Psoas muscle (tissue), 8 donors: ENCODE data around the gene KLC4. TPM values are rescaled to one million over a fixed set of nuclear protein-coding genes. Genes with fewer than 3 reads are reported as not detected.

Experiments used
- ATAC-seq, 4 donors: fragments of 200-7000 bp; cut with Tn5 transposase; one replicate each; pipeline ENCODE4 v1.9.1; 2020; ENCODE audit warnings: moderate library complexity in 3 of 4, mild to moderate bottlenecking in 2 of 4
- DNase-seq, 2 donors: peaks; one replicate each; pipeline ENCODE4 v3.0.0-alpha.2; 2020
- H3K27ac ChIP-seq: fragments of 200-600 bp; one replicate; pipeline ENCODE4 v1.8.0; 2022
- H3K27me3 ChIP-seq, 3 donors: fragments of 200-600 bp in 1 of 3; one replicate each; pipeline versions ENCODE4 v1.6.1 to v1.8.0; 2013 to 2022; ENCODE audit warnings: low read length in 2 of 3, mild to moderate bottlenecking in 2 of 3, moderate library complexity in 1 of 3; ENCODE audit not compliant: insufficient read depth in 3 of 3
- H3K36me3 ChIP-seq, 2 donors: fragments of 200-600 bp in 1 of 2; one replicate each; pipeline versions ENCODE4 v1.6.1 to v1.8.0; 2013 to 2022; ENCODE audit warnings: low read depth in 1 of 2, mild to moderate bottlenecking in 1 of 2, moderate library complexity in 1 of 2; ENCODE audit not compliant: insufficient read depth in 1 of 2
- H3K4me1 ChIP-seq: fragments of 200-600 bp; one replicate; pipeline ENCODE4 v1.8.0; 2022
- H3K4me3 ChIP-seq: fragments of 200-600 bp; one replicate; pipeline ENCODE4 v1.8.0; 2022; ENCODE audit warnings: mild to moderate bottlenecking
- H3K9me3 ChIP-seq: fragments of 200-600 bp; one replicate; pipeline ENCODE4 v1.8.0; 2022
- CTCF ChIP-seq: fragments of 200-600 bp; IDR thresholded peaks from one replicate; pipeline ENCODE4 v1.8.0; 2022; ENCODE audit warnings: antibody characterized with exemption
- WGBS, 3 donors: extraction: QIAGEN DNeasy Blood & Tissue Kit; methylation state at CpG; one replicate each; pipeline versions ENCODE4 v1.1.6 to v1.1.7; 2013; 5-methylcytosine and 5-hydroxymethylcytosine counted together
- intact Hi-C, 2 donors: fragments of 100-400 bp; cut with DNase I; formaldehyde crosslinking; loops; one replicate each; pipeline versions ENCODE4 v1.11.0 to v1.14.2; 2022
- long read RNA-seq, 2 donors: library from polyadenylated mRNA; unstranded; transcript quantifications; one replicate each; pipeline ENCODE4 v2.0.0, GENCODE V29; 2021
- polyA plus RNA-seq, 3 donors: library from polyadenylated mRNA; stranded (reverse); fragments of 200-250 nt; gene quantifications; one replicate each; pipeline ENCODE4 v1.2.3, GENCODE V29; 2013
- total RNA-seq, 4 donors: library from RNA; stranded (reverse); fragmentation: NEBNext Ultra II Directional in 2 of 4; extraction: Animal tissue kit (Norgen Biotek cat#: 25700) in 2 of 4; gene quantifications; one replicate each; pipeline versions ENCODE4 v1.2.1 to v1.2.4, GENCODE V29; 2021 to 2023
- donor health status: healthy with polysubstance abuse.
- donor health status: DM: no; HTN: no; CAD: no; lungs with moderate emphysema.
- donor health status: Bipolar disorder and iron deficiency.
- donor health status: healthy.
- donor health status: DM: yes; HTN: yes; CAD: no.
- donor health status: DM: no; HTN: no; CAD: no.
- donor health status: DM: no; HTN: no; CAD: no.
- donor health status: DM: yes; HTN: yes; CAD: no.

The KLC4 gene
- total RNA-seq = 10 to 100 TPM; 13.0 to 20.9 (median 15.0) TPM
- 10 to 100 TPM; 12.2 to 17.2 (median 13.2) TPM for polyA plus RNA-seq
- long read RNA-seq, donor 1, transcript KLC4-202 (16 exons, 2,404 nt) = major isoform, 5 of 13 reads
- long read RNA-seq, donor 1, partial matches to known transcripts = 6 of 13 reads
- long read RNA-seq, donor 1, other reads (novel, unspliced or antisense) = 2 of 13 reads
- long read RNA-seq, donor 2, transcript KLC4-202 (16 exons, 2,404 nt) = major isoform, 6 of 14 reads
- long read RNA-seq, donor 2, partial matches to known transcripts = 5 of 14 reads
- long read RNA-seq, donor 2, other reads (novel, unspliced or antisense) = 3 of 14 reads

- no peaks in the 10 kb centered on the region for H3K27me3 ChIP-seq
- H3K4me3 ChIP-seq = peak within 1 kb of the TSS; percentile 85
- H3K27ac ChIP-seq = peak within 1 kb of the TSS; percentile 92
- ATAC-seq = peak; percentile 96 to 99 (median 96)
- DNase-seq = peak; percentile 98 to 99
- TF ChIP-seq CTCF = no peak
- WGBS, 3 donors = 0 to 1% (median 0%) methylated on average over 62 to 64 of the region's 64 CpGs
- peaks cover 20% of the 10 kb centered on the region for H3K4me1 ChIP-seq
- intact Hi-C loops = loop anchor here in 1 of 2 donors (2.0 kb wide), 1 partner anchor 47 kb away; the partner anchor contains the start of gene MEA1
- H3K36me3 ChIP-seq = peaks cover 0 to 62% of the 10 kb centered on the region in 2 donors
- no peaks in the 10 kb centered on the region for H3K9me3 ChIP-seq
Observed at GRCh38 chr6:43059168-43060033, at the start of gene KLC4, which contains the start of gene MRPL2. Gene KLC4 (plus strand): TSS chr6:43059631. CDS start chr6:43061336, 1,705 bp downstream. Gene MRPL2 (minus strand): TSS chr6:43059434. CDS start chr6:43059381, 53 bp downstream.

GRCh38 chr6:43011207-43011606 is 48.2 kb upstream of the KLC4 start:
- Histone ChIP-seq H3K27ac (no peak overlapping the region), H3K27me3 (no peaks in the 10 kb centered on the region), H3K9me3 (no peaks in the 10 kb centered on the region), H3K4me1 (peaks cover 26% of the 10 kb centered on the region), H3K36me3 (peaks cover 6 to 63% of the 10 kb centered on the region in 2 donors), H3K4me3 (no peak overlapping the region)
- no peak for TF ChIP-seq CTCF
- DNase-seq (no peak), ATAC-seq (no peak)
- WGBS, 3 donors = 66 to 77% (median 77%) methylated on average over 6 of the region's 6 CpGs
- intact Hi-C loops = no loop called here

GRCh38 chr6:43012364-43012763 is 47.1 kb upstream of the KLC4 start:
- TF ChIP-seq CTCF = no peak
- ATAC-seq (no peak), DNase-seq (no peak)
- Histone ChIP-seq H3K4me1 (peaks cover 38% of the 10 kb centered on the region), H3K9me3 (no peaks in the 10 kb centered on the region), H3K27ac (peak overlapping the region; percentile 87), H3K36me3 (peaks cover 6 to 51% of the 10 kb centered on the region in 2 donors), H3K27me3 (no peaks in the 10 kb centered on the region), H3K4me3 (peak overlapping the region; percentile 77)
- intact Hi-C loops = loop anchor here in 1 of 2 donors (2.0 kb wide), 1 partner anchor 48 kb away; no protein-coding TSS in a partner anchor
- WGBS, 3 donors = 74 to 86% (median 75%) methylated on average over 6 of the region's 6 CpGs

GRCh38 chr6:43013097-43013842 is 46.2 kb upstream of the KLC4 start:
- no peak for DNase-seq
- H3K36me3 ChIP-seq = peaks cover 6 to 51% of the 10 kb centered on the region in 2 donors
- WGBS, 3 donors = 3 to 6% (median 4%) methylated on average over 25 of the region's 25 CpGs
- ATAC-seq = no peak
- H3K4me3 ChIP-seq = peak overlapping the region; percentile 77
- H3K27ac ChIP-seq = peak overlapping the region; percentile 87
- no peaks in the 10 kb centered on the region for H3K27me3 ChIP-seq
- peaks cover 47% of the 10 kb centered on the region for H3K4me1 ChIP-seq
- intact Hi-C loops = loop anchor here in 1 of 2 donors (2.0 kb wide), 1 partner anchor 48 kb away; no protein-coding TSS in a partner anchor
- no peaks in the 10 kb centered on the region for H3K9me3 ChIP-seq
- no peak for TF ChIP-seq CTCF
